HPDE6-E6E7 (cell line): ENCODE results near the gene DYRK1A.

Experiments used
- DNase-seq: peaks from one replicate; pipeline ENCODE4 v3.0.0; 2011; ENCODE audit warnings: missing footprints; ENCODE audit errors: extremely low spot score

The DYRK1A gene

DNA sequence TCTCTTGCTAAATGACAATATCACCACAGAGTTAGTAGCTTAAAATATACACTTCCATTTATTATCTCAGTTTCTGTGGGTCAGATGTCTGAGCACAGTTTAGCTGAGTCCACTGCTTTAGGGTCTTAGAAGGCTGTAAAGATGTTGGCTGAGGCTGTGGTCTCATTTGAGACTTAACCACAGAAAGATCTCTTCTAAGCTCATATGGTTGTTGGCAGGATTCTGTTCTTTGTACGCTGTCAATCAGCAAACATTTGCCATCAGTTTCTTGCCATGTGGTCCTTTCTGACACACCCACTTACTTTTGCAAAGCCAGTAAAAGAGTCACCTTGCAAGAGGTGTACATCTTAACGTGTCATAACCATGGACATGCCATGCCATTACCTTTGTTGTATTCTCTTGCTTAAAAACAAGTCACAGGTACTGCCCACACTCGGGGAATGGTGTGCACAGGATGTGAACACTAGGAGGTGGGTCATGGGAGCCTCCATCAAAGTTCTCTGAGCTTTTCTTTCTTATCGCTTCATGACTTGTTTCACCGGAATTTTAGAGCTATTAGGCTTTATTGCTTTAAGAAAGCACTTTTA lies 18.7 kb downstream of the DYRK1A start:
- DNase-seq, result no peak

GRCh38 chr21:37386151-37386550 lies 19.6 kb downstream of the DYRK1A start:
- no peak for DNase-seq

DNA sequence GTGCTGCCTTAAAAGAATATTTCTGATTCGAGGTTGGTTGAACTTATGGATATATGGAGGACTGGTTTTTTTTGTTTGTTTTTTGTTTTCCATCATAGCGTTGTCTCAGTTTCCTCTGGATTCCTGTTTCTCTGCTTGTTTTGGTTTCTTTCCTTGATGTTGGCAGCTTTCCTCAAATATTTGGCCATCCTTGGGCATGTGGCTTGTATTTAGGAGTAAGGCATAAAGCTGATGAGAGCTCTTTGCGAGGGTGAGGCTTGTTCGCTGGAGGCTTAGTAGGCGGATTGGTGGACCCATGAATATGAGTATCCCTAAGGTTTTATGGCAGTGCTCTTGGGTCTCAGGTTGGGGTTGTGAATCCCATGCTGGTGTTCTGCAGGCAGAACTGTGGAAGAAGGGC lies 22.9 kb downstream of the DYRK1A start:
- DNase-seq, result no peak

- DNase-seq, result no peak
Observed at GRCh38 chr21:37391666-37392065, 25.1 kb downstream of the DYRK1A start.

GRCh38 chr21:37392441-37392840 lies 25.9 kb downstream of the DYRK1A start:
- DNase-seq, result no peak

DNA sequence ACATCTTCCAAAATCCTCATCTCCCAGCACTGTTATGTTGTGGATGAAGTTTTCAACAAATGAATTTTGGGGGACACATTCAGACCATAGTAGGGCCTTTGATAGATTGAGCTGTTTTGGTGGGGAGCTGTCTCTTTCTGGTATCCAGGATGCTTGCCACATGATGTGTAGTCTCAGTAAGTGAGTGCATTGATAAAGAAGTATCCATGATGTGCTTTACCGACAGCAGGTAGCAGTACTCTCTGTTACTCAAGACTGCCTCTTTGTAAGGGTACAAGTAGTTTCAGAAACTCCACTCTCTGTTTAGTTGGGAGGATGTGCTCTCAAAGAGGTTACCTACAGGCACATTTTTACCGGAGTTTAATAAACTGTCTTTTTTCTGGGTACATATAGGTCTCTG lies 26.5 kb downstream of the DYRK1A start:
- no peak for DNase-seq

- no peak for DNase-seq
Observed at GRCh38 chr21:37393786-37394185, 27.2 kb downstream of the DYRK1A start.

DNA sequence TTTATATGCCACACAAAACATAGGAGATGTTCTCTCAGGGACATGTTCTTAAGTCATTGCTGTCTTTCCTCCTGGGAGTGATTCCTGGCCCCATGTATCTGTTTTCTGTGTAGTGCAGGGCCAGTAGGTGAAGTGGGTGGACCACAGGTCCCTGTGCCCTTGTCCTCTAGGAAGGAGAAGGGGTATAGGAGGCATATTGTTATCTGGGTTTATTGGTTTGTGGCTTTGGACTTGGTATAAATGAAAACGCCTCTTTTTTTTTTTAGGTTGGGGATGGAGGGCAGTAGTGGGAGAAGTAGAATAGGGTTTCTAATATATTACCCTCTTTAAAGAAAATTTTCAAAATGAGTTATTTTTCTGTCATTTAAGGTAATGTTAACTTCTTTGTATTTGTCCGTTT lies 29.4 kb downstream of the DYRK1A start:
- no peak for DNase-seq

- no peak for DNase-seq
Observed at GRCh38 chr21:37396855-37397254, 30.3 kb downstream of the DYRK1A start.

DNA sequence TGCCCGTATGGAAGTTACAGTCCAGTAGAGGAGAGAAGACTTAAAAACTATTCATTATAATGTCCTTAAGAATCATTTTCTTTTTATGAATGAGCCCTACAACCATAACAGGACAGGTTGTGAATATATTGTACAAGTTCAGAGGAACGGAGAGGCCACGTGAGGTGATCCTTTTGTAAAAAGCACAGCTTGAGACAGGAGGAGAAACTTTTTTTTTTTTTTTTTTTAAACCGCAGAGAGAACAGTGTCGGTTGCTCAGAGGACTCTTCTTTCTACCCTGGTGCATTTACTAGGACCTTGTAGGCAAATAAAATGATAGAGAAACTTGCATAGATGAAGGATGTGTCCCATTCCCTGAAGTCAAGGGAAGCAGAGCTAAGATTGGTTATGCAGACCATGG lies 32.1 kb downstream of the DYRK1A start:
- no peak for DNase-seq

DNA sequence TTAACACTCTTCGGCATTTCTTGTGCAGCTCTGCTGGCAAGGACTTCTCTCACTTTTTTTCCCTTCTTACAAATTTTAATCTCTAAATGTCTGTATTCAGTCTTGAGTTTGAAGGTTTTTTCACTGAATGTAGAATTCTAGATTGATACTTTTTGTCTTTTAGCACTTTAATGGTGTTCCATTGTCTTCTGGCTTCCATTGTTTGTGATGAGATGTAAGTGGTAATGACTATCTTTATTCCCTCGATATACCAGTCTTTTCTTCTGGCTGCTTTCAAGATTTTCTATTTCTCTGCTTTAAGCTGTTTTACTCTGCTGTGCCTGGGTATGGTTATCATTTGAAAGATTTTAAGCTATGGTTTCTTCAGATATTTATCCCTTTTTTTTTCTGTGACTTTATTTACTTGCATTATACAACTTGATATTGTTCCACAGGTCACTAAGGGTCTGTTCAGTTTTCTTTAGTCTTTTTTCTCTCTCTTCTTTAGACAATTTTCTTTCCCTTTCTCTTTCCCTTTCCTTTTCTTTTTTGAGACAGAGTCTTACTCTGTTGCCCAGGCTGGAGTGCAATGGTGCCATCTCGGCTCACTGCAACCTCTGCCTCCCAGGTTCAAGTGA lies 35.8 kb downstream of the DYRK1A start:
- no peak for DNase-seq

DNA sequence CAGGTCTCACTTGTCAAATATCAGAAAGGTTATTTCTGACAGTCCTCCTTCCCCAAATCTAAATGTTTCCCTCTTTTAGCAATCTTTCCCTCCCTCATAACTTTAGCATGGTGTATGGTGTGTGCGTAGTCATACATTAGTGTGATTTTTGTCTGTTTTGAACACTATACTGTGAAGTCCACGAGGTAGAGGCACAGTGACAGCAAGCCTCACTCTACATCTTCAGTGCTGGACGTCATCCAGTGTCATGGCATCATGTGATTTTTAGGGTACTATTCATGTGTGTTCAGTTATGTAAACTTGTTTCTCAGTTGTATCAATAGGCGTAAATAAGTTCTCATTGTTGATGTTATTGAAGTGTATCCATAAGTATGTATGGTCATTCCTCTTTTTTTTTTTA lies 39.1 kb downstream of the DYRK1A start:
- DNase-seq, result no peak

GRCh38 chr21:37407719-37408420 lies 41.3 kb downstream of the DYRK1A start:
- no peak for DNase-seq

DNA sequence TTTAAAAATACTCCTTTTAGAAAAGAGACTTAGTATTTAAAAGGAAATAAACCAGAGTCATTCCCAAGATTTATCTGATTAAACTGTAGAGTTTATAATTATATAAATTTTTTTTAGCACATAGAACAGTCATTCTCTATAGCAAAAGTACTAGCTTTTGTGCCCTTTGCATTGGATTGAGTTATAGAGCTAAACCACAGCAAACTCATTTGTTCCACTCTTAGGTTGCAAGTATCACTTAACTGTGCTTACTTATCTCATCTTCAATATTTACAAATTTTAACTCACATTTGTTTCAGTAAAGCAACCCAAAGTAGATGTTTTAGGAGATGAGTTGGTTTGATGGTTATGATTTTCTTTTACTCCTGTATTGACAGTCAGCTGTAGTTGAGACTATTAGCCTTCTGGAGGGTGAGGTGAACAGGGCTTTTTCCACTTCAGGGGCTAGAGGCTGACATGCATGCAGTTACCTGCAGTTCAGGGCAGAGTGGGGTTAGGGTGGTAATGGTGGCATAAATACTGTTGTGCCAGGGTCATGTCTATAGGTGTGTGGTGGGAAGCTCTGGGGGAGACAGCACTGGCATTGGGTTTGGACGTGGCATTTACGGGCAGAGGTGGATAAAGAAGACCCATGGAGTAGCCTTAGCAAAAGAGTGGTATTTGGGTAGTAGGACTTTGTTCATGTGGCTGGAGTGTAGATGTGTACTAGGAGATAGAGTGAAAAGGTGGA lies 42.1 kb downstream of the DYRK1A start:
- DNase-seq, result no peak

DNA sequence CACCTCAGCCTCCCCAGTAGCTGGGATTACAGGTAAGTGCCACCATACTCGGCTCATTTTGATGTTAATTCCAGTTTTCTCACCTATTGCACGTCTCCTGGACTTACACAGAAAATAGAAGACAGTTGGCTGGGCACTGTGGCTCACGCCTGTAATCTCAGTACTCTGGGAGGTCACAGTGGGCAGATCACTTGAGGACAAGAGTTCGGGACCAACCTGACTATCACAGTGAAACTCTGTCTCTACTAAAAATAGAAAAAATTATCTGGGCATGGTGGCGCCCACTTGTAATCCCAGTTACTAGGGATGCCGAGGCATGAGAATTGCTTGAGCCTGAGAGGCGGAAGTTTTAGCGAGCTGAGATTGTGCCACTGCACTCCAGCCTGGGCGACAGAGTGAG lies 44.1 kb downstream of the DYRK1A start:
- no peak for DNase-seq

- DNase-seq, result no peak
Observed at GRCh38 chr21:37412603-37413360, 46.2 kb downstream of the DYRK1A start.

GRCh38 chr21:37413553-37414291 lies 47.1 kb downstream of the DYRK1A start:
- DNase-seq, result no peak

GRCh38 chr21:37414292-37415253 lies 48.0 kb downstream of the DYRK1A start:
- DNase-seq, result no peak

DNA sequence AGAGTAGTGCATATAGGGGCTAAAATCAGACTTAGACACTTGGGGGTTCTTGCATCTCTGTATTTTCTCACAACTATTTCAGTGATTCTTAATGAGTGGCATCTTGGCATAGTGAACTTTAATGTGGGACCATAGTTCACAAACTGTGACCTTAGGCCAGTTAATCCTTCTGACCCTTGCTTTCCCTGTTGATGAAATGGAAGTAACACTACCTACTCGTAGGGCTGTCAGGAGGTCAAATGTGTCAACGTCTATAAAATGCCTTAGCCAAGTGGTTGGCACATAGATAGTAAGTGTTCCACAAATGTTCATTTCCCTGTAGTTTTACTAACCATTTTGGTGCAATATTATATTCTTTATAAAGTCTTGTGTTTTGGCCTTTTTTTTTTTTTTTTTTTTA lies 49.4 kb downstream of the DYRK1A start:
- DNase-seq, result no peak

- DNase-seq, result no peak
Observed at GRCh38 chr21:37416914-37417313, 50.3 kb downstream of the DYRK1A start.
